Measurements from ENCODE around the gene CCPG1. TPM values are rescaled to one million over a fixed set of nuclear protein-coding genes. Genes with fewer than 3 reads are reported as not detected.
"Not testable (repeated sequence)": the region's sequence is repeated elsewhere in the genome, so short reads cannot be mapped to it uniquely, and the experiment has no call there.

Gene CCPG1
- total RNA-seq, 1 donor from 2014 or later: 92.0 TPM

- H3K27me3 ChIP-seq: no peaks in the 10 kb centered on the region
- no peaks in the 10 kb centered on the region for H3K9me3 ChIP-seq
- H3K4me1 ChIP-seq: peaks cover 45% of the 10 kb centered on the region
- H3K36me3 ChIP-seq: no peaks in the 10 kb centered on the region
- TF ChIP-seq CTCF (IDR thresholded peaks at IDR 0.05): no peak
- peak overlapping the region; percentile 27 for H3K27ac ChIP-seq
- no peak for DNase-seq
- ATAC-seq: peak; percentile 2
- intact Hi-C loops (cut with DNase I): no loop called here
- H3K4me3 ChIP-seq: no peak overlapping the region
These were observed 4.6 kb downstream of the CCPG1 start for GRCh38 chr15:55403531-55403930.

GRCh38 chr15:55402707-55403106, 5.5 kb downstream of the CCPG1 start:
- DNase-seq: no peak
- intact Hi-C loops (cut with DNase I): no loop called here
- Histone ChIP-seq H3K36me3 (no peaks in the 10 kb centered on the region), H3K27ac (peak overlapping the region; percentile 27), H3K9me3 (no peaks in the 10 kb centered on the region), H3K27me3 (no peaks in the 10 kb centered on the region), H3K4me3 (no peak overlapping the region), H3K4me1 (peaks cover 45% of the 10 kb centered on the region)
- no peak for ATAC-seq
- TF ChIP-seq CTCF (IDR thresholded peaks at IDR 0.05): no peak

GRCh38 chr15:55401786-55402246, 6.3 kb downstream of the CCPG1 start:
- Histone ChIP-seq H3K9me3 (no peaks in the 10 kb centered on the region), H3K4me1 (peaks cover 39% of the 10 kb centered on the region), H3K4me3 (no peak overlapping the region), H3K27ac (peak overlapping the region; percentile 27), H3K36me3 (no peaks in the 10 kb centered on the region), H3K27me3 (no peaks in the 10 kb centered on the region)
- DNase-seq (no peak), ATAC-seq (no peak)
- intact Hi-C loops (cut with DNase I): no loop called here
- no peak for TF ChIP-seq CTCF (IDR thresholded peaks at IDR 0.05)

- H3K4me1 ChIP-seq: peaks cover 29% of the 10 kb centered on the region
- DNase-seq; ATAC-seq; H3K27ac ChIP-seq; intact Hi-C loops (cut with DNase I); H3K4me3 ChIP-seq; H3K36me3 ChIP-seq; H3K27me3 ChIP-seq; H3K9me3 ChIP-seq: not testable (repeated sequence)
These were observed 8.1 kb downstream of the CCPG1 start for GRCh38 chr15:55400050-55400449.

- ATAC-seq: no peak
These were observed 9.9 kb downstream of the CCPG1 start for GRCh38 chr15:55398243-55398642.

GRCh38 chr15:55394694-55395093, 13.5 kb downstream of the CCPG1 start:
- H3K4me1 ChIP-seq: peaks cover 4% of the 10 kb centered on the region
- H3K9me3 ChIP-seq: no peaks in the 10 kb centered on the region
- intact Hi-C loops (cut with DNase I): no loop called here
- no peaks in the 10 kb centered on the region for H3K27me3 ChIP-seq
- no peak overlapping the region for H3K4me3 ChIP-seq
- H3K36me3 ChIP-seq: no peaks in the 10 kb centered on the region
- ATAC-seq: peak; percentile 80
- TF ChIP-seq CTCF (IDR thresholded peaks at IDR 0.05): no peak
- no peak for DNase-seq
- no peak overlapping the region for H3K27ac ChIP-seq

More at GRCh38 chr15:55398243-55398642, 9.9 kb downstream of the CCPG1 start:
- no peak overlapping the region for H3K27ac ChIP-seq
- peaks cover 21% of the 10 kb centered on the region for H3K4me1 ChIP-seq
- H3K27me3 ChIP-seq: no peaks in the 10 kb centered on the region
- H3K4me3 ChIP-seq: no peak overlapping the region
- TF ChIP-seq CTCF (IDR thresholded peaks at IDR 0.05): no peak
- intact Hi-C loops (cut with DNase I): no loop called here
- H3K36me3 ChIP-seq: no peaks in the 10 kb centered on the region
- no peaks in the 10 kb centered on the region for H3K9me3 ChIP-seq
- no peak for DNase-seq

All from upper lobe of right lung (tissue), 1 donor.